ENCODE data around the gene TRIM36. TPM values are rescaled to one million over a fixed set of nuclear protein-coding genes. Genes with fewer than 3 reads are reported as not detected.

Gene TRIM36
- total and polyA plus RNA-seq, 3 donors from 2014 or later = 106 to 384 (median 289) TPM

- Histone ChIP-seq H3K4me3 (no peak overlapping the region), H3K27ac (no peak overlapping the region), H3K4me1 (no peaks in the 10 kb centered on the region), H3K36me3 (ENCODE audit: low read depth, missing control alignments) (no peaks in the 10 kb centered on the region), H3K27me3 (no peaks in the 10 kb centered on the region), H3K9me3 (no peaks in the 10 kb centered on the region)
- TF ChIP-seq POLR2A (IDR thresholded peaks at IDR 0.05) (no peak), CTCF (IDR thresholded peaks at IDR 0.05) (no peak)
- intact Hi-C loops (cut with DNase I; ENCODE audit: low total_unique reads) = no loop called here
- no peak for DNase-seq
- 79 to 84% methylated on average over 4 of the region's 4 CpGs for WGBS, 2 donors
Measured at GRCh38 chr5:115190388-115190787, 20.7 kb upstream of the TRIM36 start.

- Histone ChIP-seq H3K27ac (no peak overlapping the region), H3K36me3 (ENCODE audit: low read depth, missing control alignments) (no peaks in the 10 kb centered on the region), H3K9me3 (no peaks in the 10 kb centered on the region), H3K4me1 (no peaks in the 10 kb centered on the region), H3K27me3 (no peaks in the 10 kb centered on the region), H3K4me3 (no peak overlapping the region)
- 47 to 54% methylated on average over 2 of the region's 2 CpGs for WGBS, 2 donors
- DNase-seq = no peak
- intact Hi-C loops (cut with DNase I; ENCODE audit: low total_unique reads) = no loop called here
- no peak for TF ChIP-seq POLR2A (IDR thresholded peaks at IDR 0.05)
- no peak for TF ChIP-seq CTCF (IDR thresholded peaks at IDR 0.05)
Measured at GRCh38 chr5:115189866-115190265, 20.2 kb upstream of the TRIM36 start.

DNA sequence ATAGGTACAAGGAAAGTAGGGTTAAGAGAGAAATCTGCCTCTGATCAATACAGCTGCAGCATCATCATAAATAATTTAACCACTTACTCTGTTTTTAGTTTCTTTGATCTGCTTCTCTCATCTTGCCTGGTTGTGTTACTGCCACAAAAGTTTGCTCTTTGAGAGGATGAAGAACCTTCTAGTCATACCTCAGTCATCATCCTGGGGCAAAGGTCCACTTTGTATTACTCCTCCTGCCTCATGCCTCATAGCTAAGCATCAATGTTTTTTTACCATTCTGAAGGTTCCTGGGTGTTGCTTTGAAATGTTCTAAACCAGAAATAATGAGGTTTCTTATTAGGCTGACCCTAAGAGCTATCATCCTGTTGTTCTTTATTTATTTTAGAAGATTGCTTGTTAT, 17.1 kb upstream of the TRIM36 start:
- no peaks in the 10 kb centered on the region for H3K27me3 ChIP-seq
- H3K27ac ChIP-seq = no peak overlapping the region
- DNase-seq = no peak
- no peaks in the 10 kb centered on the region for H3K4me1 ChIP-seq
- no peak overlapping the region for H3K4me3 ChIP-seq
- intact Hi-C loops (cut with DNase I; ENCODE audit: low total_unique reads) = no loop called here
- no peaks in the 10 kb centered on the region for H3K36me3 ChIP-seq (ENCODE audit: low read depth, missing control alignments)
- no peaks in the 10 kb centered on the region for H3K9me3 ChIP-seq
- no peak for TF ChIP-seq CTCF (IDR thresholded peaks at IDR 0.05)
- TF ChIP-seq POLR2A (IDR thresholded peaks at IDR 0.05) = no peak

DNA sequence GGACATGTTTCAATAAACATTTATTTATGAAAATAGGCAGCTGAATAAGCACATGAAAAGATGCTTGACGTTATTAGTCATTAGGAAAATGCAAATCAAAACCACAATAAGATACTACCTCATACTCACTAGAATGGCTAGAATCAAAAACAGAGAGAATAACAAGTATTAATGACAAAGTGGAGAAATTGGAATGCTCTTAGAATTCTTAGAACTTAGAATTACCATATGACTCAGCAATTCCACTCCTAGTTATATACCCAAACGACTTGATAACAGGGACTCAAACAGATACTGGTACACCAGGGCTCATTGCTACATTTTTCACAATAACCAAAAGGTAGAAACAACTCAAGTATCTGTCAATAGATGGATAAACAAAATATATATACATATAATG, 15.1 kb upstream of the TRIM36 start:
- WGBS, 2 donors = 79 to 84% methylated on average over 2 of the region's 2 CpGs
- peaks cover 2% of the 10 kb centered on the region for H3K4me1 ChIP-seq
- no peaks in the 10 kb centered on the region for H3K36me3 ChIP-seq (ENCODE audit: low read depth, missing control alignments)
- H3K4me3 ChIP-seq = no peak overlapping the region
- no peaks in the 10 kb centered on the region for H3K9me3 ChIP-seq
- no peak for DNase-seq
- intact Hi-C loops (cut with DNase I; ENCODE audit: low total_unique reads) = no loop called here
- H3K27me3 ChIP-seq = no peaks in the 10 kb centered on the region
- no peak for TF ChIP-seq CTCF (IDR thresholded peaks at IDR 0.05)
- H3K27ac ChIP-seq = no peak overlapping the region

- no peak for DNase-seq
- Histone ChIP-seq H3K9me3 (no peaks in the 10 kb centered on the region), H3K27me3 (no peaks in the 10 kb centered on the region), H3K36me3 (ENCODE audit: low read depth, missing control alignments) (no peaks in the 10 kb centered on the region), H3K4me1 (peaks cover 8% of the 10 kb centered on the region), H3K27ac (no peak overlapping the region), H3K4me3 (no peak overlapping the region)
- no peak for TF ChIP-seq CTCF (IDR thresholded peaks at IDR 0.05)
- TF ChIP-seq POLR2A (IDR thresholded peaks at IDR 0.05) = no peak
- intact Hi-C loops (cut with DNase I; ENCODE audit: low total_unique reads) = no loop called here
Measured at GRCh38 chr5:115181757-115182156, 12.0 kb upstream of the TRIM36 start.

All from testis (tissue), 3 donors.